ENCODE data around the gene GYS1.

- TF ChIP-seq CTCF (IDR thresholded peaks at IDR 0.05 in 4 of 5, conservative IDR thresholded peaks at IDR 0.05 in 1 of 5): no peak
- no peak for TF ChIP-seq POLR2A (IDR thresholded peaks at IDR 0.05)
Measured at GRCh38 chr19:48921721-48922500, 71.2 kb downstream of the GYS1 start.

All from gastrocnemius medialis (tissue), 4 donors.